ENCODE measurements around the gene FAAP100. TPM values are rescaled to one million over a fixed set of nuclear protein-coding genes. Genes with fewer than 3 reads are reported as not detected.

The FAAP100 gene
- 15.4 and 18.1 TPM in 2 replicates for total RNA-seq

DNA sequence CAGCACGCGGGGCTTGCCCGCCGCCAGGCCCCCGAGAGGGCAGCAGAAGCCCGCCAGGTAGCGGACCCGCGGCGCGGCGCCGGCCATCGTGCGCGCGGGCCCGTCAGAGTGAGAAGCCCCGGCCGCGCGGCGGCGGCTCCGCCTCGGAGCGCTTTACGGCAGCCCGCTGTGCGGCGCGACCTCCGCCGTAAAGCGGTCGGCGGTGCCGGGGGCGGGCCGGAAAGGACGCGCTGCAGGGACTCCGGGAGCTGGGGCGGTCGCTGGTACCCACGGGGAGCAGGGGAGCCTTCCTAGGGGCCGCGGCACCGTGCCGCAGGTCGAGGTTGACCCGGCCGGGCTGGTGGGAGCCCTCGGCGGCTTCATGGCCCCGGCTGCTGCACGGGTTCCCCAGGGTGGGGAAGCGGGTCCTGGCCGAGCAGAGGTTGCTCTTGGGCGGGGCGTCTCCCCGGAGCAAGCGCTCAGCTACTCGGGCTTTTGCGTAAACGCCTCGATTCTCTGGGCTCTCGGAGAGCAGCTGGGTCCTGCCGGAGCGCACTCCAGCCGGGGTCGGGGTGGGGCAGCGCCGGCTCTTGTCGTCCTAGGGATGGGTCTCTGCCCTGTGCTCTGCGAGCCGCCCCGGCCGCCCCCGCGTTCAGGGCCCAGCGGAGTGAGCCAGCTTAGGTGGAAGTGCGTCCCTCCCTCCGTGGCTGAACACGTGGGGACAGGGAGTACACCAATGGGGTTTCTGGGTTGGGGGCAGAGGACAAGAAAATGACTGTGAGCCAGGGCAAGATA lies at the start of gene FAAP100:
FAAP100 (minus strand) TSS at position 110 of the 774 bp plus-strand sequence; CDS start at position 87, 23 bp downstream.

GRCh38 chr17:81527591-81528383 lies 24.4 kb downstream of the FAAP100 start, which contains the start of gene FSCN2:
Gene FSCN2 (plus strand): TSS chr17:81528377. CDS start chr17:81528532, 155 bp downstream.

DNA sequence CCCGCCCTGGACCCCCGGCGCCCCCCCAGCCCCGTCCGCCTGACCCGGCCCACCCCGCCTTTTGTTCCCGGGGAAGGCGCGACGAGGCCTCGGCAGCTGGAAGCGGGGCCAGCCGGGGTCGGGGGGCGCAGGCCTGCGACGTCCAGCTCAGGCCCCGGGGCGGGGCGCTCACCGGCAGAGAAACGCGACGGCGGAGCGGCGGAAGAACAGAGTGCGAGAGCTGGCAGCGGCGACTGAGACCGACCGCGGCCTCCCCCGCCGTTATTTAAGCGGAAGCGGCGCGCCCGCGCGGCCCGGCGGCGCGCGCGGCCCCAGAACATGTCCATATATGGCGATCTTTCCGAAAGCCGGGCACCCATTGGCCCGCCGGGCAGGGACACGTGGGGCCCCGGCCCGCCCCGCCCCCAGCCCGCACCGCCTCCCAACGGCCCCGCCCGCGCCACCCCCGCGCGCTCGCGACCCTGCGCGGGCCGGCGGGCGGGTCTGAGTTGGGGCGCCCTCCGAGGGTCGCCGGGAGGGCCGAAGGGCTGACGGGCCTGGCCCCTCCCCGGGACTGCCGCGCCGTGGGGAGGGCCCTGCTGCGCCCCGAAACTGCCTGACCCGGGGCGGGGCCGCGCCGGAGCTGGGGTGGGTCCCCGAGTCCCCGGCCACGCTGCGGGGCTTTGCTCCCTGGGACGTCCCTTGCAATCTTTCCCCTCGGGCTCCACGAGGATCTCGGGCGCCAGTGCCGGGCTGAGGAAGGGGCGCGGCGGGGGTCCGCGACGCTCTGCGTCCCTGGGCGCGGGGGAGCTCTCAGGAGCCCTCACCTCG lies 39.4 kb downstream of the FAAP100 start, which contains the start of gene ACTG1:
ACTG1 (minus strand) TSS at position 238 of the 810 bp plus-strand sequence. CDS start 445 bp downstream, outside the sequence.

Other genes starting within 250 kb of the FAAP100 start
- 0.68 and 7.5 TPM in 2 replicates for gene BAHCC1, start 156.9 kb downstream of the FAAP100 start, total RNA-seq
- gene ACTG1, start 39.6 kb downstream of the FAAP100 start, total RNA-seq: 5,054 and 5,058 TPM in 2 replicates
- gene FSCN2, start 24.0 kb downstream of the FAAP100 start, total RNA-seq: 0.34 and 0.78 TPM in 2 replicates
- 59.5 and 93.4 TPM in 2 replicates for gene NPLOC4, start 84.8 kb upstream of the FAAP100 start, total RNA-seq
- gene TSPAN10, start 84.8 kb upstream of the FAAP100 start, total RNA-seq: 0.68 and 3.2 TPM in 2 replicates
- 0.21 TPM in 1 of 2 replicates, not detected in the other for gene PDE6G, start 104.2 kb upstream of the FAAP100 start, total RNA-seq
- 31.8 and 64.9 TPM in 2 replicates for gene OXLD1, start 114.3 kb upstream of the FAAP100 start, total RNA-seq
- 9.9 and 13.0 TPM in 2 replicates for gene CCDC137, start 114.4 kb upstream of the FAAP100 start, total RNA-seq
- 12.7 and 23.2 TPM in 2 replicates for gene ARL16, start 131.4 kb upstream of the FAAP100 start, total RNA-seq
- 72.5 and 120 TPM in 2 replicates for gene HGS, start 131.7 kb upstream of the FAAP100 start, total RNA-seq
- 14.0 and 15.7 TPM in 2 replicates for gene MRPL12, start 151.0 kb upstream of the FAAP100 start, total RNA-seq
- 14.4 and 24.3 TPM in 2 replicates for gene SLC25A10, start 159.9 kb upstream of the FAAP100 start, total RNA-seq